Measurements from ENCODE around the gene GPM6B.

GPM6B gene

DNA sequence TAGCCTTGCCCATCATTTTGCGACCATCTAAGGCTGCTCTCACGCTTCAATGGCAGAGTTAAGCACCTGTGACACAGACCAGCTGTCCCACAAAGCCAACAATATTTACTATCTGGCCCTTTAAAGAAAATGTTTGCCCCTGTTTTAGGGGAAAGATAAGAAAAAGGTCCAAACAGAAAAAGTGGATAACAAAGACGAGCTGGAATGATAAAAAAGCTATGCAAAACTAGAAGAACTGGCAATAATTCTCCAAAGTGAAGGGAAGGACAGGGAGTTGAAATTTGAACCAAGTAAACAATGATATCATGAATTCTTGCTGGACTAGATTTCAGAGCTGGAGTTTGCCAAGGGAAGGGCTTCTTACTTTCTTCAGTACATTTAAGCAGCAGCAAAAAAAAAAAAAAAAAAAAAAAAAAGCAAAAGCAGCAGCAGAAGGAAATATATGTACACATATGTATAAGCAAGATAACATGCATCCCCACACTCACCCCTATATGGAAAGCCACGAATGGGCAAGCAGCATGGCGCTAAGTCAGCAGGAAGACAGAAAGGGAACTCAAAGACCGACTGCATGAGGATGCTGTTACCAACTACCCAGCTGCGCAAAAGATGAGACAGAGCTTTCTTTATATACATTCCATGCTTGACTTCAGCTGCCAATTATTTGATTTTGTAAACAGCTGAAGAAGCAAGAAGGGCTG is 94.9 kb downstream of the GPM6B start:
- DNase-seq: no peak

DNA sequence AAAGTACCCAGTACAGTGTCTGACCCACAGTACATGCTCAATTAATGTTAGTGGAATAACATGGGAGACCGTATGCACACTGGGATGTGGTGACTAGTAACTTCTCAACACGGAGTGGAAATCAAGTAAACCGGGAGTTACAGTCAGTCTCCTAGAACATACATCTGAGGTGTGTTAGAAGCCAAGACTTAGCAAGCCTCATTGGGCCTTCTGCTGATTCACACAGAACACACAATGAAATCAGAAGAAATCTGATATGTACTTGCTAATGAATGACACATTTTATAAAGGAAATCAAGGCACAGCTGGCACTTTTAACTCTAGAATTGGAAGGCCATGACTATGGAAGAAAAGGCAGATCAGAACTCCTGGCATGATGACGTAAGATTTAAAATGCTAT is 95.5 kb downstream of the GPM6B start:
- DNase-seq: no peak
